ENCODE data around the gene IL4I1.

DNA sequence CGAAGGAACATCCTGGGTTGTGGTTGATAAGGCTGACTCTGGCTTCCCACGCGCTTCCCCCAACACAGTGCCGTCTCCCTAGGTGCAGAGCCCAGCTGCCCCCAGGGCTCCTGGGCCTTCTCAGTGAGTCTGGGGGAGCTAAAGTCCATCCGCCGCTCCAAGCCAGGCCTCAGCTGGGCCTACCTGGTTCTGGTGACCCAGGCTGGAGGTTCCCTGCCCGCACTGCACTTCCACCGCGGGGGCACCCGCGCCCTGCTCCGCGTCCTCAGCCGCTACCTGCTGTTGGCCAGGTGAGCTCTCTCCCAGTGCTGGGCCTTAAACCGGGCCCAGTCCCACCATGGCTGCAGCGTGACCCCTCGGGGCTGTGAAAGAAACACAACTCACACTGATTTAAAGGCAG lies 15.5 kb downstream of the IL4I1 start:
- TF ChIP-seq, protein P1, sequence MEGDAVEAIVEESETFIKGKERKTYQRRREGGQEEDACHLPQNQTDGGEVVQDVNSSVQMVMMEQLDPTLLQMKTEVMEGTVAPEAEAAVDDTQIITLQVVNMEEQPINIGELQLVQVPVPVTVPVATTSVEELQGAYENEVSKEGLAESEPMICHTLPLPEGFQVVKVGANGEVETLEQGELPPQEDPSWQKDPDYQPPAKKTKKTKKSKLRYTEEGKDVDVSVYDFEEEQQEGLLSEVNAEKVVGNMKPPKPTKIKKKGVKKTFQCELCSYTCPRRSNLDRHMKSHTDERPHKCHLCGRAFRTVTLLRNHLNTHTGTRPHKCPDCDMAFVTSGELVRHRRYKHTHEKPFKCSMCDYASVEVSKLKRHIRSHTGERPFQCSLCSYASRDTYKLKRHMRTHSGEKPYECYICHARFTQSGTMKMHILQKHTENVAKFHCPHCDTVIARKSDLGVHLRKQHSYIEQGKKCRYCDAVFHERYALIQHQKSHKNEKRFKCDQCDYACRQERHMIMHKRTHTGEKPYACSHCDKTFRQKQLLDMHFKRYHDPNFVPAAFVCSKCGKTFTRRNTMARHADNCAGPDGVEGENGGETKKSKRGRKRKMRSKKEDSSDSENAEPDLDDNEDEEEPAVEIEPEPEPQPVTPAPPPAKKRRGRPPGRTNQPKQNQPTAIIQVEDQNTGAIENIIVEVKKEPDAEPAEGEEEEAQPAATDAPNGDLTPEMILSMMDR (IDR thresholded peaks at IDR 0.05): no peak
- TF ChIP-seq POLR2A (IDR thresholded peaks at IDR 0.05): no peak
